Measurements from ENCODE around the gene CPNE8. TPM values are rescaled to one million over a fixed set of nuclear protein-coding genes. Genes with fewer than 3 reads are reported as not detected.

The CPNE8 gene
- total RNA-seq, 2 experiments from 2014 or later = 1.4 to 1.7 TPM

- ChIA-PET CTCF (no interaction called here), POLR2A (no interaction called here)
- Mint-ChIP-seq H3K27me3 (no peaks in the 10 kb centered on the region), H3K9me3 (no peaks in the 10 kb centered on the region), H3K36me3 (ENCODE audit: low read depth) (no peaks in the 10 kb centered on the region), H3K4me1 (ENCODE audit: low read depth) (no peaks in the 10 kb centered on the region), H3K27ac (no peak overlapping the region), H3K4me3 (no peak overlapping the region)
- ATAC-seq (no peak), DNase-seq (no peak)
- no peak for TF ChIP-seq CTCF (IDR thresholded peaks at IDR 0.05)
- intact Hi-C loops (cut with micrococcal nuclease) = no loop called here
These were observed 210.3 kb downstream of the CPNE8 start for GRCh38 chr12:38695057-38695456.

GRCh38 chr12:38691164-38691563 is 214.2 kb downstream of the CPNE8 start:
- Mint-ChIP-seq H3K4me1 (ENCODE audit: low read depth) (no peaks in the 10 kb centered on the region), H3K4me3 (no peak overlapping the region), H3K27me3 (no peaks in the 10 kb centered on the region), H3K27ac (no peak overlapping the region), H3K36me3 (ENCODE audit: low read depth) (no peaks in the 10 kb centered on the region), H3K9me3 (no peaks in the 10 kb centered on the region)
- ChIA-PET CTCF (no interaction called here), POLR2A (no interaction called here)
- DNase-seq = no peak
- TF ChIP-seq CTCF (IDR thresholded peaks at IDR 0.05) = no peak
- no peak for ATAC-seq
- intact Hi-C loops (cut with micrococcal nuclease) = no loop called here

- Mint-ChIP-seq H3K4me3 (no peak overlapping the region), H3K27ac (no peak overlapping the region), H3K36me3 (ENCODE audit: low read depth) (no peaks in the 10 kb centered on the region), H3K9me3 (no peaks in the 10 kb centered on the region), H3K4me1 (ENCODE audit: low read depth) (no peaks in the 10 kb centered on the region), H3K27me3 (no peaks in the 10 kb centered on the region)
- no peak for TF ChIP-seq CTCF (IDR thresholded peaks at IDR 0.05)
- POLR2A ChIA-PET = no interaction called here
- no peak for ATAC-seq
- intact Hi-C loops (cut with micrococcal nuclease) = no loop called here
- DNase-seq = no peak
- CTCF ChIA-PET = no interaction called here
These were observed 214.7 kb downstream of the CPNE8 start for GRCh38 chr12:38690646-38691045.

- intact Hi-C loops (cut with micrococcal nuclease) = no loop called here
- POLR2A ChIA-PET = no interaction called here
- CTCF ChIA-PET = no interaction called here
- H3K36me3 Mint-ChIP-seq (ENCODE audit: low read depth) = no peaks in the 10 kb centered on the region
- no peaks in the 10 kb centered on the region for H3K9me3 Mint-ChIP-seq
- no peak overlapping the region for H3K27ac Mint-ChIP-seq
- DNase-seq (no peak), ATAC-seq (no peak)
- no peak overlapping the region for H3K4me3 Mint-ChIP-seq
- H3K4me1 Mint-ChIP-seq (ENCODE audit: low read depth) = no peaks in the 10 kb centered on the region
- TF ChIP-seq CTCF (IDR thresholded peaks at IDR 0.05) = no peak
- H3K27me3 Mint-ChIP-seq = no peaks in the 10 kb centered on the region
These were observed 215.7 kb downstream of the CPNE8 start for GRCh38 chr12:38689704-38690103.

GRCh38 chr12:38689195-38689594 is 216.2 kb downstream of the CPNE8 start:
- no peak for DNase-seq
- Mint-ChIP-seq H3K36me3 (ENCODE audit: low read depth) (no peaks in the 10 kb centered on the region), H3K27me3 (no peaks in the 10 kb centered on the region), H3K4me3 (no peak overlapping the region), H3K9me3 (no peaks in the 10 kb centered on the region), H3K4me1 (ENCODE audit: low read depth) (no peaks in the 10 kb centered on the region), H3K27ac (no peak overlapping the region)
- ATAC-seq = no peak
- TF ChIP-seq CTCF (IDR thresholded peaks at IDR 0.05) = no peak
- intact Hi-C loops (cut with micrococcal nuclease) = no loop called here
- ChIA-PET CTCF (no interaction called here), POLR2A (no interaction called here)

Data from activated CD8-positive, alpha-beta T cell treated with anti-CD3 and anti-CD28 coated beads for 36 hours (primary cell).